ENCODE results near the gene GIMAP5. TPM values are rescaled to one million over a fixed set of nuclear protein-coding genes. Genes with fewer than 3 reads are reported as not detected.

Gene GIMAP5
- total and polyA plus RNA-seq, 3 donors from 2014 or later: 8.4 to 13.6 (median 10.6) TPM

DNA sequence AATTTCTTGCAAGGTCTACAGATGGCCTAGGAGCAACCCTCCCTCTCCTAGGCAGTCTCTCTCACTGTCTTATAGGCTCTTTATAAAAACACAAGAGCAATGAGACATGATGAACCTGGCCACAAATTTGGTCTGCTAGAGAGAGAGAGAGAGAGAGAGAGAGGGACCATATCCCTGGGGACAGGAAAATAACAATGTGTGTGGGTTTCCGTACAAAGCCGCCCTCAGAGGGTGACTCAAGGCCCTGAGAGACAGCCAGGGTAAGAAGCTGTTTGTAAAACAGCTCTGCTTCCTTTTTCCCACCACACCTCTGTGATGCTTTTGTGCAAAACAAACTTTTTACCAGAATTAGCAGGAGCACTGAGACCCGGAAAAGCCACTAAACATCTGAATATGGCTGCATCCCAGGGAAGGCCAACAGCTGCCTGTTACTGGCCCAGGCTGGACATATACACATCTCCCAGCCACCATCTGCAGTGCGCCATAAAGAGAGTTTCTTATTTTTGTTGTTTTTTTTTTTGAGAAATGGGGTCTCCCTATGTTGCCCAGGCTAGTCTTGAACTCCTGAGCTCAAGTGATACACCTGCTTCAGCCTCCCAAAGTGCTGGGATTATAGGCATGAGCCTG is 18.4 kb downstream of the GIMAP5 start:
- Histone ChIP-seq H3K4me3 (no peak overlapping the region), H3K27me3 (no peaks in the 10 kb centered on the region), H3K9me3 (no peaks in the 10 kb centered on the region), H3K36me3 (ENCODE audit: low read depth, missing control alignments) (no peaks in the 10 kb centered on the region), H3K4me1 (no peaks in the 10 kb centered on the region), H3K27ac (no peak overlapping the region)
- TF ChIP-seq, protein P1, sequence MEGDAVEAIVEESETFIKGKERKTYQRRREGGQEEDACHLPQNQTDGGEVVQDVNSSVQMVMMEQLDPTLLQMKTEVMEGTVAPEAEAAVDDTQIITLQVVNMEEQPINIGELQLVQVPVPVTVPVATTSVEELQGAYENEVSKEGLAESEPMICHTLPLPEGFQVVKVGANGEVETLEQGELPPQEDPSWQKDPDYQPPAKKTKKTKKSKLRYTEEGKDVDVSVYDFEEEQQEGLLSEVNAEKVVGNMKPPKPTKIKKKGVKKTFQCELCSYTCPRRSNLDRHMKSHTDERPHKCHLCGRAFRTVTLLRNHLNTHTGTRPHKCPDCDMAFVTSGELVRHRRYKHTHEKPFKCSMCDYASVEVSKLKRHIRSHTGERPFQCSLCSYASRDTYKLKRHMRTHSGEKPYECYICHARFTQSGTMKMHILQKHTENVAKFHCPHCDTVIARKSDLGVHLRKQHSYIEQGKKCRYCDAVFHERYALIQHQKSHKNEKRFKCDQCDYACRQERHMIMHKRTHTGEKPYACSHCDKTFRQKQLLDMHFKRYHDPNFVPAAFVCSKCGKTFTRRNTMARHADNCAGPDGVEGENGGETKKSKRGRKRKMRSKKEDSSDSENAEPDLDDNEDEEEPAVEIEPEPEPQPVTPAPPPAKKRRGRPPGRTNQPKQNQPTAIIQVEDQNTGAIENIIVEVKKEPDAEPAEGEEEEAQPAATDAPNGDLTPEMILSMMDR (IDR thresholded peaks at IDR 0.05): no peak
- no peak for TF ChIP-seq POLR2A (IDR thresholded peaks at IDR 0.05)
- intact Hi-C loops (cut with DNase I; ENCODE audit: low total_unique reads): loop anchor here (5.0 kb wide), 1 partner anchor 308 kb away; no protein-coding TSS in a partner anchor
- WGBS, 2 donors: 60 to 74% methylated on average over 4 of the region's 4 CpGs
- no peak for DNase-seq

DNA sequence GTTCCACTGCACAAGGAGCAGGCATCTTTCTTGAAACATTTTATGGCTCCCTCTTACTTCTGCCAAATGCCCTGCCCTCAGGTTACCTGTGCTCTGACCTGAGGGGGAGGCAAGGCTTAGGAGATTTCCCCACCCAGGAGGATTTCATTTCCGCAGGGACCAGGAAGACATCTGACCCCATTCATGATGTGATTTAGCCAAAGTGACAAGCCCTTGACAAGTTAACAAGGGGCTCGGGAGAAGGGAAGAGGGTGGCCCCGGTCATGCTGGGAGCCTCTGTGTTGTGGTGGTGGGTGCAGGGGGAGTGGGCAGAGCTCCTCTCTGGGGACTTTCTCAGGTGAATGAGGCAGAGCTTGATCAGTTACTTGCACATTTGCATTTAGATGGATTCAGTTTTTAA is 18.9 kb downstream of the GIMAP5 start:
- Histone ChIP-seq H3K36me3 (ENCODE audit: low read depth, missing control alignments) (no peaks in the 10 kb centered on the region), H3K4me1 (no peaks in the 10 kb centered on the region), H3K27ac (no peak overlapping the region), H3K9me3 (no peaks in the 10 kb centered on the region), H3K4me3 (no peak overlapping the region), H3K27me3 (no peaks in the 10 kb centered on the region)
- TF ChIP-seq, protein P1 (IDR thresholded peaks at IDR 0.05): no peak
- no peak for TF ChIP-seq POLR2A (IDR thresholded peaks at IDR 0.05)
- no peak for DNase-seq
- WGBS, 2 donors: 56 to 85% methylated on average over 3 of the region's 3 CpGs
- intact Hi-C loops (cut with DNase I; ENCODE audit: low total_unique reads): loop anchor here (5.0 kb wide), 1 partner anchor 309 kb away; no protein-coding TSS in a partner anchor

DNA sequence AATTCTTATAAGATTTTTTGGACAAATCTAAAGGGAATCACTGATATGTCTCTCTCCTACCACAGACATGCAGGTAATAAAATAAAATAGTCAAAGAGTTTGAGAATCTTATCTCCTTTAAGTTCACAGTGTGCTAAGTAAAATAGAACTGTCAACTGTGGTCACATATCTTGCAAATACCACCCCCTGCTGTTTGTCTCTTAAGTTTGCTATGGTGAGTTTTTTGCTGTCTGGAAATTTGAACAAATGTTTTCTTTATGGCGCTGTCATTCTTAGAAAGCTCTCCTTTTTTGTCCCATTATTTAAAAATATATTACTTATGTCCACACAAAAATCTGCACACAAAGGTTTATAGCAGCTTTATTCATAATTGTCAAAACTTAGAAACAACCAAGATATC is 19.6 kb downstream of the GIMAP5 start:
- Histone ChIP-seq H3K36me3 (ENCODE audit: low read depth, missing control alignments) (no peaks in the 10 kb centered on the region), H3K4me3 (no peak overlapping the region), H3K9me3 (no peaks in the 10 kb centered on the region), H3K27me3 (no peaks in the 10 kb centered on the region), H3K27ac (no peak overlapping the region), H3K4me1 (no peaks in the 10 kb centered on the region)
- TF ChIP-seq POLR2A (IDR thresholded peaks at IDR 0.05): no peak
- TF ChIP-seq, protein P1 (IDR thresholded peaks at IDR 0.05): peak in 2 of 3 experiments; percentile 17 to 19
- 47 to 75% methylated on average over 1 of the region's 1 CpG for WGBS, 2 donors
- no peak for DNase-seq
- intact Hi-C loops (cut with DNase I; ENCODE audit: low total_unique reads): loop anchor here (5.0 kb wide), 1 partner anchor 310 kb away; no protein-coding TSS in a partner anchor

DNA sequence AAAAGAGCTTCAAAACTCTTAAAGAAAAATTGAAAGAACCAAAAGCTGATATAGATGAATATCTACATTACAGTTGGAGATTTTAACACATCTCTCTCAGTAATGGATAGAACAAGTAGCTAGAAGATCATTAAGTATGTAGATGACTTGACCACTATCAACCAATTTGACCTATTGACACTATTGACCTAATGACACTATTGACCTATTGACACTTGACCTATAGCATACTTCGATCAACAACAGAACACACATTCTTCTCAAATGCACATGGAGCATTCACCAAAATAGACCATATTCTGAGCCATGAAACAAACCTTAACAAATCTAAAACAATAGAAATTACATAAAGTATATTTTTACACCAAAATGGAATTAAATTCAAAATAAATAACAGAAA is 22.3 kb downstream of the GIMAP5 start:
- DNase-seq: no peak
- no peaks in the 10 kb centered on the region for H3K27me3 ChIP-seq
- no peak overlapping the region for H3K4me3 ChIP-seq
- no peaks in the 10 kb centered on the region for H3K4me1 ChIP-seq
- WGBS, 2 donors: 78 to 83% methylated on average over 1 of the region's 1 CpG
- no peaks in the 10 kb centered on the region for H3K9me3 ChIP-seq
- no peak overlapping the region for H3K27ac ChIP-seq
- no peaks in the 10 kb centered on the region for H3K36me3 ChIP-seq (ENCODE audit: low read depth, missing control alignments)
- intact Hi-C loops (cut with DNase I; ENCODE audit: low total_unique reads): loop anchor here (5.0 kb wide), 1 partner anchor 312 kb away; no protein-coding TSS in a partner anchor
- TF ChIP-seq POLR2A (IDR thresholded peaks at IDR 0.05): no peak
- TF ChIP-seq, protein P1 (IDR thresholded peaks at IDR 0.05): no peak

DNA sequence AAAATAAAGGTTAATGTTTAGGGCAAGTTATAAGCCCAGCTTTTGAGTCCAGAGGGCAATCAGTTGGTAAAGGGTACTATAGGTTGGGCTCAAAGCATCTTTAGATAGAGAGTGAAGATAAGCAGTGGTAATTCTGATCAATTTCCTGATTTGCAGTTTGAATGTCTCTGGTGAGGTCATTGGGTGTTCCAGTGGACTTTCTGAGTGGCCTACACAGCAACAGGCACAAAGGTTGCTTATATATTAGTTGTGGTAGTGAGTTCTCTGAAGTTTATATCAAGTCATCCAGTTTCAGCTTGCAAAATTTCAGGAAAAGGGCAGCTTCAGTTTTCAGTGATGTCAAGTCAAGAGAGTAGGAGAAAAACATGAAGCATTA is 29.1 kb downstream of the GIMAP5 start:
- intact Hi-C loops (cut with DNase I; ENCODE audit: low total_unique reads): no loop called here
- Histone ChIP-seq H3K4me3 (no peak overlapping the region), H3K9me3 (no peaks in the 10 kb centered on the region), H3K36me3 (ENCODE audit: low read depth, missing control alignments) (no peaks in the 10 kb centered on the region), H3K4me1 (no peaks in the 10 kb centered on the region), H3K27me3 (no peaks in the 10 kb centered on the region), H3K27ac (no peak overlapping the region)
- DNase-seq: no peak
- TF ChIP-seq, protein P1 (IDR thresholded peaks at IDR 0.05): no peak
- no peak for TF ChIP-seq POLR2A (IDR thresholded peaks at IDR 0.05)
